HCT116 (cell line): ENCODE data around the gene CYSTM1. TPM values are rescaled to one million over a fixed set of nuclear protein-coding genes. Genes with fewer than 3 reads are reported as not detected.

Experiments
- ATAC-seq: fragments of 200-7000 bp; cut with Tn5 transposase; 2 replicates; pipeline ENCODE4 v1.9.1; 2020; ENCODE audit warnings: mild to moderate bottlenecking, moderate library complexity
- BruUV-seq: library from RNA; stranded (reverse); fragments of 400-500 nt; replicated peaks from 2 replicates; lab custom pipeline; 2021; lab: Mats Ljungman, UMichigan
- CTCF ChIA-PET: fragments of 300-600 bp; sonication (Branson Sonifier 250); formaldehyde crosslinking; loops from one replicate; lab custom pipeline; 2021; ENCODE audit warnings: antibody characterized with exemption; lab: Charles Lee
- POLR2A ChIA-PET: fragments of 300-600, 350-600 bp; sonication (Branson Sonifier 250); formaldehyde crosslinking; loops from one replicate; lab custom pipeline; 2021; ENCODE audit warnings: antibody characterized with exemption; lab: Charles Lee
- RAD21 ChIA-PET, 2 experiments: fragments of 300-600 bp; sonication (Branson Sonifier 250); formaldehyde crosslinking; loops; one replicate each; lab custom pipeline; 2023; ENCODE audit warnings: low total read pairs in 2 of 2; ENCODE audit not compliant: uncharacterized antibody in 2 of 2, unreplicated experiment in 2 of 2, low non-redundant PET in 1 of 2; lab: Charles Lee
- DNase-seq: peaks from one replicate; pipeline ENCODE4 v3.0.0-alpha.2; 2010; ENCODE audit warnings: low read depth, low spot score
- H2AFZ ChIP-seq: fragments of 200-600 bp; shearing (Covaris generic), sonication (generic); 2 replicates; pipeline ENCODE4 v1.6.1; 2017; ENCODE audit warnings: low read depth, mixed run types, mixed read lengths, antibody characterized with exemption, low read length; ENCODE audit not compliant: poor library complexity, severe bottlenecking
- H3K27ac ChIP-seq: 2 replicates; pipeline ENCODE4 v1.5.1; 2012; ENCODE audit warnings: low read depth, low read length
- H3K27me3 ChIP-seq: fragments of 200-600 bp; sonication (generic); 2 replicates; pipeline ENCODE4 v1.6.1; 2016; ENCODE audit warnings: mixed run types, low read length, mixed read lengths; ENCODE audit not compliant: insufficient read depth
- H3K36me3 ChIP-seq, 2 experiments: fragments of 200-500 bp in 1 of 2; fragments of 200-600 bp in 1 of 2; sonication (Bioruptor generic) in 1 of 2; sonication (generic) in 1 of 2; 2 replicates each; pipeline versions ENCODE4 v1.5.1 to v1.6.1; 2014 to 2016; ENCODE audit warnings: low read length in 2 of 2, inconsistent platforms in 1 of 2, mixed read lengths in 1 of 2, mixed run types in 1 of 2; ENCODE audit not compliant: insufficient read depth in 2 of 2, control insufficient read depth in 1 of 2
- H3K4me1 ChIP-seq, 2 experiments: fragments of 200-600 bp in 1 of 2; sonication (generic) in 1 of 2; 2 replicates each; pipeline versions ENCODE4 v1.5.1 to v1.6.1; 2012 to 2017; ENCODE audit warnings: low read length in 2 of 2, inconsistent platforms in 1 of 2, mild to moderate bottlenecking in 1 of 2, mixed read lengths in 1 of 2, mixed run types in 1 of 2, moderate library complexity in 1 of 2; ENCODE audit not compliant: insufficient read depth in 2 of 2, control insufficient read depth in 1 of 2
- H3K4me2 ChIP-seq: fragments of 200-600 bp; sonication (generic); 2 replicates; pipeline ENCODE4 v1.6.1; 2017; ENCODE audit warnings: mixed run types, low read length, mixed read lengths
- H3K4me3 ChIP-seq, 2 experiments: fragments of 200-600 bp in 1 of 2; sonication (generic) in 1 of 2; replicated peaks in 1 of 2; 2 replicates each; pipeline ENCODE4 v1.5.1; 2011 to 2016; ENCODE audit warnings: low read length in 2 of 2, control low read depth in 1 of 2, low read depth in 1 of 2, mild to moderate bottlenecking in 1 of 2, mixed read lengths in 1 of 2, mixed run types in 1 of 2
- H3K79me2 ChIP-seq: fragments of 200-600 bp; sonication (generic); 2 replicates; pipeline ENCODE4 v1.6.1; 2017; ENCODE audit warnings: mild to moderate bottlenecking, mixed run types, low read length, moderate library complexity, mixed read lengths; ENCODE audit not compliant: insufficient read depth
- H3K9ac ChIP-seq: fragments of 200-600 bp; sonication (generic); 2 replicates; pipeline ENCODE4 v1.6.1; 2016; ENCODE audit warnings: low read length, mixed read lengths
- H3K9me2 ChIP-seq: fragments of 200-600 bp; sonication (generic), shearing (Covaris generic); 2 replicates; pipeline ENCODE4 v1.6.1; 2017; ENCODE audit warnings: mixed run types, mild to moderate bottlenecking, moderate library complexity; ENCODE audit not compliant: insufficient read depth
- H3K9me3 ChIP-seq, 2 experiments: fragments of 200-500 bp in 1 of 2; fragments of 200-600 bp in 1 of 2; sonication (Bioruptor generic) in 1 of 2; sonication (generic) in 1 of 2; 2 replicates each; pipeline ENCODE4 v1.6.1; 2014 to 2017; ENCODE audit warnings: low read length in 2 of 2, mixed read lengths in 2 of 2, inconsistent platforms in 1 of 2, low read depth in 1 of 2, mild to moderate bottlenecking in 1 of 2, mixed run types in 1 of 2, moderate library complexity in 1 of 2; ENCODE audit not compliant: control insufficient read depth in 1 of 2, insufficient read depth in 1 of 2
- H4K20me1 ChIP-seq: fragments of 200-600 bp; sonication (generic), shearing (Covaris generic); 2 replicates; pipeline ENCODE4 v1.6.1; 2017; ENCODE audit warnings: mixed run types, mild to moderate bottlenecking, moderate library complexity; ENCODE audit not compliant: insufficient read depth
- ATF3 ChIP-seq: IDR thresholded peaks from 2 replicates; pipeline ENCODE4 v1.6.1; 2012
- CBX3 ChIP-seq: IDR thresholded peaks from 2 replicates; pipeline ENCODE4 v1.6.1; 2012; ENCODE audit warnings: low read depth
- CEBPB ChIP-seq: IDR thresholded peaks from 2 replicates; pipeline ENCODE4 v1.6.1; 2012; ENCODE audit warnings: low read depth
- CTCF ChIP-seq, 3 experiments: fragments of 200-600 bp in 1 of 3; sonication (generic) in 1 of 3; IDR thresholded peaks in 2 of 3; conservative IDR thresholded peaks in 1 of 3; 2 replicates each; pipeline ENCODE4 v1.5.1; 2012 to 2017; ENCODE audit warnings: low read depth in 2 of 3, low read length in 2 of 3, antibody characterized with exemption in 1 of 3, borderline replicate concordance in 1 of 3, control low read depth in 1 of 3, mild to moderate bottlenecking in 1 of 3, mixed read lengths in 1 of 3, mixed run types in 1 of 3, moderate library complexity in 1 of 3; ENCODE audit not compliant: insufficient read depth in 1 of 3
- EGR1 ChIP-seq: IDR thresholded peaks from 2 replicates; pipeline ENCODE4 v1.6.1; 2012; ENCODE audit warnings: low read depth
- ELF1 ChIP-seq: IDR thresholded peaks from 2 replicates; pipeline ENCODE4 v1.6.1; 2012; ENCODE audit warnings: low read depth, borderline replicate concordance
- EZH2 ChIP-seq: fragments of 200-600 bp; sonication (generic); IDR thresholded peaks from 2 replicates; pipeline ENCODE4 v1.6.1; 2017; ENCODE audit warnings: antibody characterized with exemption, mixed run types
- FOSL1 ChIP-seq: IDR thresholded peaks from 2 replicates; pipeline ENCODE4 v1.6.1; 2012; ENCODE audit warnings: low read depth
- JUND ChIP-seq: IDR thresholded peaks from 2 replicates; pipeline ENCODE4 v1.6.1; 2012
- MAX ChIP-seq: IDR thresholded peaks from 2 replicates; pipeline ENCODE4 v1.6.1; 2012
- POLR2AphosphoS5 ChIP-seq: IDR thresholded peaks from 2 replicates; pipeline ENCODE4 v1.6.1; 2011; ENCODE audit warnings: mild to moderate bottlenecking, low read depth, low read length, moderate library complexity
- REST ChIP-seq: IDR thresholded peaks from 2 replicates; pipeline ENCODE4 v1.6.1; 2012; ENCODE audit warnings: low read depth
- SIN3A ChIP-seq: IDR thresholded peaks from 2 replicates; pipeline ENCODE4 v1.6.1; 2012; ENCODE audit warnings: low read depth
- SP1 ChIP-seq: IDR thresholded peaks from 2 replicates; pipeline ENCODE4 v1.6.1; 2012; ENCODE audit warnings: low read depth
- SRF ChIP-seq: IDR thresholded peaks from 2 replicates; pipeline ENCODE4 v1.6.1; 2012; ENCODE audit warnings: low read depth
- TCF7L2 ChIP-seq: IDR thresholded peaks from 2 replicates; pipeline ENCODE4 v1.7.0; 2011; ENCODE audit warnings: borderline replicate concordance, inconsistent platforms; ENCODE audit not compliant: insufficient read depth, insufficient read length; ENCODE audit errors: extremely low read depth
- YY1 ChIP-seq: IDR thresholded peaks from 2 replicates; pipeline ENCODE4 v1.6.1; 2011; ENCODE audit warnings: low read length, low read depth, moderate library complexity, mild to moderate bottlenecking; ENCODE audit not compliant: insufficient replicate concordance; ENCODE audit errors: extremely low read depth
- ZBTB33 ChIP-seq: IDR thresholded peaks from 2 replicates; pipeline ENCODE4 v1.6.1; 2011; ENCODE audit warnings: mild to moderate bottlenecking, low read length, moderate library complexity; ENCODE audit not compliant: insufficient replicate concordance; ENCODE audit errors: extremely low read depth
- ZFX ChIP-seq: fragments of 450-650 bp; IDR thresholded peaks from 2 replicates; pipeline ENCODE4 v1.6.1; 2017
- ZNF274 ChIP-seq: fragments of 200-500 bp; sonication (Bioruptor generic); IDR thresholded peaks from 2 replicates; pipeline ENCODE4 v1.6.1; 2014; ENCODE audit warnings: mild to moderate bottlenecking, low read depth, low read length, inconsistent platforms
- intact Hi-C: fragments of 100-400 bp; cut with micrococcal nuclease; formaldehyde crosslinking; loops from 2 replicates; pipeline ENCODE4 v1.10.0; 2022
- total RNA-seq: library from RNA; stranded (reverse); gene quantifications from one replicate; pipeline ENCODE4 v1.2.1, GENCODE V29; 2021; ENCODE audit not compliant: unreplicated experiment

The CYSTM1 gene
- total RNA-seq, 1 experiment from 2014 or later: 56.0 TPM

GRCh38 chr5:140238756-140239155 lies 63.8 kb downstream of the CYSTM1 start:
- peaks cover 22 to 28% of the 10 kb centered on the region in 2 experiments for H3K4me1 ChIP-seq
- H3K4me2 ChIP-seq: no peak overlapping the region
- no peaks in the 10 kb centered on the region for H3K9me3 ChIP-seq
- H3K27ac ChIP-seq: no peak overlapping the region
- ChIA-PET CTCF (interaction anchor here (1.0 to 4.0 kb wide), 3 partner anchors 18 to 120 kb away, joined by 4 to 53 read pairs (median 17); partner anchors contain the start of gene HBEGF), POLR2A (no interaction called here), RAD21 (interaction anchor here in 1 of 2 experiments (1.5 kb wide), 1 partner anchor 107 kb away, joined by 5 read pairs; no protein-coding TSS in a partner anchor)
- no peak for TF ChIP-seq ZNF274
- TF ChIP-seq CBX3: no peak
- TF ChIP-seq JUND: no peak
- TF ChIP-seq REST: no peak
- no peak for TF ChIP-seq MAX
- no peak for TF ChIP-seq EGR1
- no peak for TF ChIP-seq EZH2
- TF ChIP-seq ZFX: no peak
- TF ChIP-seq ELF1: no peak
- TF ChIP-seq ZBTB33: no peak
- TF ChIP-seq FOSL1: no peak
- TF ChIP-seq POLR2AphosphoS5: no peak
- no peak for TF ChIP-seq CTCF (IDR thresholded peaks at IDR 0.05 in 2 of 3, conservative IDR thresholded peaks at IDR 0.05 in 1 of 3; ENCODE audit: borderline replicate concordance in 1 of 3, insufficient read depth in 1 of 3, low read depth in 2 of 3, low read length in 2 of 3)
- no peak for TF ChIP-seq CEBPB
- TF ChIP-seq SIN3A: no peak
- TF ChIP-seq TCF7L2: no peak
- TF ChIP-seq ATF3: no peak
- TF ChIP-seq SRF: no peak
- no peak for TF ChIP-seq YY1
- TF ChIP-seq SP1: no peak
- no peaks in the 10 kb centered on the region for H3K27me3 ChIP-seq
- intact Hi-C loops: no loop called here
- peaks cover 0 to under 1% of the 10 kb centered on the region in 2 experiments; a peak in 1 of 4 replicates for H3K36me3 ChIP-seq
- H4K20me1 ChIP-seq: no peaks in the 10 kb centered on the region
- no peak overlapping the region for H3K9ac ChIP-seq
- peaks cover 7% of the 10 kb centered on the region; the same call in 1 of the 2 replicates for H3K79me2 ChIP-seq
- no TSS peak for BruUV-seq
- H3K9me2 ChIP-seq: no peaks in the 10 kb centered on the region
- DNase-seq (no peak), ATAC-seq (no peak)
- H3K4me3 ChIP-seq: no peak overlapping the region
- H2AFZ ChIP-seq: no peak overlapping the region
